Endothelial cell of umbilical vein (primary cell): ENCODE results near the gene TNS1. TPM values are rescaled to one million over a fixed set of nuclear protein-coding genes. Genes with fewer than 3 reads are reported as not detected.

ENCODE experiments used
- BruUV-seq: library from RNA; stranded (reverse); fragments of 400-500 nt; replicated peaks from 2 replicates; lab custom pipeline; 2021; lab: Mats Ljungman, UMichigan
- CTCF ChIA-PET: fragments of 300-600, 350-600 bp; sonication (Branson Sonifier 250); formaldehyde crosslinking; loops from one replicate; lab custom pipeline; 2021; ENCODE audit warnings: antibody characterized with exemption, inconsistent platforms; lab: Charles Lee
- POLR2A ChIA-PET: fragments of 300-600, 350-600 bp; sonication (Branson Sonifier 250); formaldehyde crosslinking; loops from one replicate; lab custom pipeline; 2021; ENCODE audit warnings: antibody characterized with exemption, inconsistent platforms; lab: Charles Lee
- DNase-seq: peaks from one replicate; pipeline ENCODE4 v3.0.0-alpha.2; 2011; ENCODE audit warnings: low read depth, low spot score
- FAIRE-seq: peaks from 2 replicates; lab custom pipeline; 2011; peaks lifted over from hg19 to GRCh38; lab: Jason Lieb, UNC
- H2AFZ ChIP-seq: 2 replicates; pipeline ENCODE4 v1.6.0; 2012; ENCODE audit warnings: low read depth, low read length, control low read depth, inconsistent platforms
- H3K27ac ChIP-seq: 2 replicates; pipeline ENCODE4 v1.5.1; 2011; ENCODE audit warnings: low read depth, mild to moderate bottlenecking, control low read depth, low read length, moderate library complexity; ENCODE audit not compliant: insufficient read depth
- H3K27me3 ChIP-seq, 2 experiments: 2 replicates each; pipeline versions ENCODE4 v1.6.0 to v1.6.1; 2011; ENCODE audit warnings: low read length in 2 of 2, mixed read lengths in 1 of 2; ENCODE audit not compliant: control insufficient read depth in 2 of 2, insufficient read depth in 2 of 2
- H3K36me3 ChIP-seq, 2 experiments: 2 replicates in 1 of 2; 3 replicates in 1 of 2; pipeline ENCODE4 v1.5.1; 2011; ENCODE audit warnings: low read length in 2 of 2, mild to moderate bottlenecking in 1 of 2, moderate library complexity in 1 of 2; ENCODE audit not compliant: control insufficient read depth in 2 of 2, insufficient read depth in 2 of 2; ENCODE audit errors: extremely low read depth in 1 of 2
- H3K4me1 ChIP-seq: 3 replicates; pipeline ENCODE4 v1.5.1; 2011; ENCODE audit warnings: mild to moderate bottlenecking, low read length; ENCODE audit not compliant: control insufficient read depth, insufficient read depth; ENCODE audit errors: extremely low read depth
- H3K4me2 ChIP-seq: 2 replicates; pipeline ENCODE4 v1.6.1; 2011; ENCODE audit warnings: low read length, control low read depth, mixed read lengths; ENCODE audit not compliant: insufficient read depth
- H3K4me3 ChIP-seq, 3 experiments: fragments of 200-600 bp in 1 of 3; sonication (generic), shearing (Covaris generic) in 1 of 3; replicated peaks in 1 of 3; 2 replicates each; pipeline ENCODE4 v1.5.1; 2011 to 2016; ENCODE audit warnings: control low read depth in 3 of 3, low read length in 3 of 3, mild to moderate bottlenecking in 2 of 3, inconsistent platforms in 1 of 3, low read depth in 1 of 3, moderate library complexity in 1 of 3; ENCODE audit not compliant: insufficient read depth in 1 of 3
- H3K79me2 ChIP-seq: 2 replicates; pipeline ENCODE4 v1.6.0; 2012; ENCODE audit warnings: low read length, inconsistent platforms; ENCODE audit not compliant: control insufficient read depth, insufficient read depth
- H3K9ac ChIP-seq: replicated peaks from 2 replicates; pipeline ENCODE3; 2011; ENCODE audit warnings: low read length, control low read depth; ENCODE audit not compliant: insufficient read depth; ENCODE audit errors: extremely low read depth
- H3K9me1 ChIP-seq: replicated peaks from 3 replicates; pipeline ENCODE4 v1.6.0; 2011; ENCODE audit warnings: mild to moderate bottlenecking, low read length; ENCODE audit not compliant: control insufficient read depth, insufficient read depth; ENCODE audit errors: extremely low read depth
- H3K9me3 ChIP-seq: replicated peaks from 2 replicates; pipeline ENCODE4 v1.5.1; 2012; ENCODE audit warnings: low read length, inconsistent platforms; ENCODE audit not compliant: control insufficient read depth, insufficient read depth
- H4K20me1 ChIP-seq: replicated peaks from 2 replicates; pipeline ENCODE3; 2011; ENCODE audit warnings: mild to moderate bottlenecking, low read length; ENCODE audit not compliant: control insufficient read depth, insufficient read depth; ENCODE audit errors: extremely low read depth
- EZH2 ChIP-seq: IDR thresholded peaks from 2 replicates; pipeline ENCODE4 v1.6.1; 2012; ENCODE audit warnings: borderline replicate concordance, low read depth, mild to moderate bottlenecking, moderate library complexity, low read length, inconsistent platforms; ENCODE audit not compliant: severe bottlenecking
- FOS ChIP-seq: IDR thresholded peaks from 2 replicates; pipeline ENCODE4 v1.6.1; 2011; ENCODE audit warnings: mild to moderate bottlenecking, low read length, moderate library complexity, borderline replicate concordance; ENCODE audit not compliant: insufficient read depth
- GATA2 ChIP-seq: IDR thresholded peaks from 2 replicates; pipeline ENCODE4 v1.7.0; 2011; ENCODE audit warnings: low read depth, mild to moderate bottlenecking, moderate library complexity, mixed read lengths, low read length; ENCODE audit not compliant: insufficient read length, insufficient read depth
- JUN ChIP-seq: IDR thresholded peaks from 2 replicates; pipeline ENCODE4 v1.6.1; 2011; ENCODE audit warnings: borderline replicate concordance, low read depth; ENCODE audit not compliant: insufficient read length, insufficient read depth
- MYC ChIP-seq: IDR thresholded peaks from one replicate; pipeline ENCODE4 v1.6.1; 2011; ENCODE audit warnings: mild to moderate bottlenecking, low read depth, low read length
- POLR2A ChIP-seq: IDR thresholded peaks from 2 replicates; pipeline ENCODE4 v1.6.1; 2012; ENCODE audit warnings: low read depth, mild to moderate bottlenecking, control low read depth, low read length
- POLR2AphosphoS5 ChIP-seq: IDR thresholded peaks from 2 replicates; pipeline ENCODE4 v1.6.1; 2012; ENCODE audit warnings: low read depth, mild to moderate bottlenecking, control low read depth, low read length, moderate library complexity; ENCODE audit not compliant: insufficient read depth
- dilution Hi-C: fragments of 300-500 bp; cut with MboI; formaldehyde crosslinking; loops from one replicate; pipeline ENCODE4 v1.15.0; 2019; ENCODE audit warnings: low sequenced_read_pairs; ENCODE audit not compliant: extremely low pct_ligation_motif_present
- intact Hi-C: fragments of 100-400 bp; cut with micrococcal nuclease; formaldehyde crosslinking; loops from one replicate; pipeline ENCODE4 v1.10.0; 2022
- polyA plus RNA-seq, 4 experiments: library from polyadenylated mRNA; depleted of rRNA in 3 of 4; stranded (reverse) in 3 of 4; unstranded in 1 of 4; fragments of >200 nt; gene quantifications; 2 replicates each; pipeline versions ENCODE4 v1.2.1 to v1.2.3, GENCODE V29; 2011 to 2012; ENCODE audit warnings: missing spikeins in 1 of 4
- total RNA-seq: library from RNA; stranded (reverse); gene quantifications from 2 replicates; pipeline ENCODE4 v1.2.3, GENCODE V29; 2021
- TF ChIP-seq, protein P1 (sequence below): IDR thresholded peaks from 2 replicates; pipeline ENCODE4 v1.6.1; 2011; ENCODE audit not compliant: insufficient read depth, insufficient read length
- TF ChIP-seq, protein P2 (sequence below), 2 donors: IDR thresholded peaks; 1 replicate in 1 of 2; 2 replicates in 1 of 2; pipeline ENCODE4 v1.5.1; 2011; ENCODE audit warnings: low read length in 2 of 2, mild to moderate bottlenecking in 2 of 2, moderate library complexity in 2 of 2, control low read depth in 1 of 2, inconsistent platforms in 1 of 2, low read depth in 1 of 2; ENCODE audit not compliant: insufficient read depth in 1 of 2; ENCODE audit errors: extremely low read depth in 1 of 2

The TNS1 gene
- total and polyA plus RNA-seq, 2 donors (not counting 3 experiments of a cell fraction or from before 2014, with no cell fraction given), result 11.0 to 52.1 TPM

DNA sequence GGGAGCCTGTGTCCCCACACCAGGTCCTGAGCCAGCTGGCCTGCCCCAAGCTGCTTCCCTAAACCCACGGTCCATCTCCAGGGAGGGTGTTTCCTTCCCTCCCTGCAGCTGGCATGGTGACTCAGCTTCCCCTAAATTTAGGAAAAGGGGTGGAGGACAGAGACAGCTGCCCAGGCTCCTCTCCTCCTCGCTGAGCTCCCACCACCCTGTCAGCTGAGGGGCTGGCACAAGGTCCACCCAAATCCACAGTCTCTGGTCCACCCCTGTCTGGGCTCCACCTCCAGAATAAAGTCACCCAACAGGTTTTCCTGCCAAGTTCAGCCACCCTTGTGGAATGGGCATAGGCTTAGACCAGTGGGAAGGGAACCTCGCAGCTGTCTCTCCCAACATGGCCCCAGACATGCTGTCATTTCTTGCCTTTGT lies 156.5 kb downstream of the TNS1 start:
- no peak overlapping the region for H2AFZ ChIP-seq
- H4K20me1 ChIP-seq, result no peaks in the 10 kb centered on the region
- H3K9me1 ChIP-seq, result no peaks in the 10 kb centered on the region
- TF ChIP-seq EZH2 (no peak), GATA2 (no peak), POLR2AphosphoS5 (no peak), MYC (no peak), FOS (no peak), JUN (no peak), POLR2A (no peak)
- TF ChIP-seq, protein P1, sequence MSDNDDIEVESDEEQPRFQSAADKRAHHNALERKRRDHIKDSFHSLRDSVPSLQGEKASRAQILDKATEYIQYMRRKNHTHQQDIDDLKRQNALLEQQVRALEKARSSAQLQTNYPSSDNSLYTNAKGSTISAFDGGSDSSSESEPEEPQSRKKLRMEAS, result no peak
- TF ChIP-seq, protein P2, sequence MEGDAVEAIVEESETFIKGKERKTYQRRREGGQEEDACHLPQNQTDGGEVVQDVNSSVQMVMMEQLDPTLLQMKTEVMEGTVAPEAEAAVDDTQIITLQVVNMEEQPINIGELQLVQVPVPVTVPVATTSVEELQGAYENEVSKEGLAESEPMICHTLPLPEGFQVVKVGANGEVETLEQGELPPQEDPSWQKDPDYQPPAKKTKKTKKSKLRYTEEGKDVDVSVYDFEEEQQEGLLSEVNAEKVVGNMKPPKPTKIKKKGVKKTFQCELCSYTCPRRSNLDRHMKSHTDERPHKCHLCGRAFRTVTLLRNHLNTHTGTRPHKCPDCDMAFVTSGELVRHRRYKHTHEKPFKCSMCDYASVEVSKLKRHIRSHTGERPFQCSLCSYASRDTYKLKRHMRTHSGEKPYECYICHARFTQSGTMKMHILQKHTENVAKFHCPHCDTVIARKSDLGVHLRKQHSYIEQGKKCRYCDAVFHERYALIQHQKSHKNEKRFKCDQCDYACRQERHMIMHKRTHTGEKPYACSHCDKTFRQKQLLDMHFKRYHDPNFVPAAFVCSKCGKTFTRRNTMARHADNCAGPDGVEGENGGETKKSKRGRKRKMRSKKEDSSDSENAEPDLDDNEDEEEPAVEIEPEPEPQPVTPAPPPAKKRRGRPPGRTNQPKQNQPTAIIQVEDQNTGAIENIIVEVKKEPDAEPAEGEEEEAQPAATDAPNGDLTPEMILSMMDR (IDR thresholded peaks at IDR 0.05; ENCODE audit: extremely low read depth in 1 of 2, insufficient read depth in 1 of 2, low read depth in 1 of 2, low read length in 2 of 2), result no peak
- H3K9ac ChIP-seq, result no peak overlapping the region
- no peak overlapping the region for H3K4me3 ChIP-seq
- dilution Hi-C loops (no loop called here), intact Hi-C loops (no loop called here)
- H3K36me3 ChIP-seq, result no peaks in the 10 kb centered on the region
- no peaks in the 10 kb centered on the region for H3K9me3 ChIP-seq
- H3K27ac ChIP-seq, result no peak overlapping the region
- peaks cover 33% of the 10 kb centered on the region for H3K79me2 ChIP-seq
- CTCF ChIA-PET, result interaction anchor here (0.7 to 1.6 kb wide), 6 partner anchors 11 to 56 kb away, joined by 3 to 6 read pairs (median 4); no protein-coding TSS in a partner anchor
- POLR2A ChIA-PET, result no interaction called here
- H3K27me3 ChIP-seq, result no peaks in the 10 kb centered on the region
- peaks cover 41% of the 10 kb centered on the region for H3K4me1 ChIP-seq
- no peak overlapping the region for H3K4me2 ChIP-seq
- DNase-seq (no peak), FAIRE-seq (no peak)
- BruUV-seq, result no TSS peak
